CD4-positive, alpha-beta T cell treated with Interferon alpha-2 for 1 hour (primary cell): ENCODE data around the gene NEURL1.
"Not testable (repeated sequence)": the region's sequence is repeated elsewhere in the genome, so short reads cannot be mapped to it uniquely, and the experiment has no call there.

ENCODE experiments used
- DNase-seq, 2 donors: peaks; one replicate each; pipeline ENCODE4 v3.0.0-alpha.2; 2020 to 2022

Gene NEURL1

GRCh38 chr10:103463499-103463898, 30.0 kb upstream of the NEURL1 start:
- no peak for DNase-seq

DNA sequence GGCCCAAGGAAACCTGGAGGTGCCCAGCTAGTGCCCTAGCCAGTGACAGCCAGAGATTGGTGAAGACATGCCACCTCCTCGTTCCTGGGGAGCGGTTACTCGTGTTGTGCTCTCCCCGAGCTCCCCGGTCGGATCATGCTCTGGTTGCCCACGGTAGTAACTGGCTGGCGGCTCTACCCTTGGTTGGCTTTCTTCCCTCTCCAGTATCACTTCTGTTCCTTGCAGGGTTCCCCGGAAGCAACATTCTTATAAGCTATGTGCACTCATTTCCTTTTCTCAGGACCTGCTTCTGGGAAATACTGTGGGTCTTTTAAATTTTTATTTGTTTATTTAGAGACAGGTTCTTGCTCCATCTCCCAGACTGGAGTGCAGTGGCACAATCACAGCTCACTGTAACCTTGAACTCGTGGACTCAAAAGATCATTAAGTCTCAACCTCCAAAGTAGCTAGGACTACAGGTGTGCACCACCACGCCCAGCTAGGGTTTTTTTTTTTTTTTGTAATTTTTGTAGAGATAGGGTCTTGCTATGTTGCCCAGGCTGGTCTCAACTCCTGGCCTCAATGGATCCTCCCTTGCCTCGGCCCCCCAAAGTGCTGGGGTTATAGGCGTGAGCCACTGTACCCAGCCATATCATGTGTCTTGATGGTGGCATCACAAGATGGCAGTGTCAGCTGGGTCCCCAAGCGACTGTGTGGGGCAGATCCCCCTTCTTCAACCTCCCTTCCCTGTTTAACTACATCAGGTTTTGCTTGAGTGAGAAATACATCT, 27.9 kb upstream of the NEURL1 start:
- peak; percentile 11 to 30 for DNase-seq

GRCh38 chr10:103466734-103467133, 26.8 kb upstream of the NEURL1 start:
- no peak for DNase-seq

GRCh38 chr10:103467406-103467805, 26.1 kb upstream of the NEURL1 start:
- no peak for DNase-seq

- DNase-seq, result no peak
Measured at GRCh38 chr10:103469201-103469600, 24.3 kb upstream of the NEURL1 start.

- DNase-seq, result peak; percentile 72 to 82
Measured at GRCh38 chr10:103470761-103471653, 22.5 kb upstream of the NEURL1 start.

- DNase-seq, result no peak
Measured at GRCh38 chr10:103472005-103472404, 21.5 kb upstream of the NEURL1 start.

DNA sequence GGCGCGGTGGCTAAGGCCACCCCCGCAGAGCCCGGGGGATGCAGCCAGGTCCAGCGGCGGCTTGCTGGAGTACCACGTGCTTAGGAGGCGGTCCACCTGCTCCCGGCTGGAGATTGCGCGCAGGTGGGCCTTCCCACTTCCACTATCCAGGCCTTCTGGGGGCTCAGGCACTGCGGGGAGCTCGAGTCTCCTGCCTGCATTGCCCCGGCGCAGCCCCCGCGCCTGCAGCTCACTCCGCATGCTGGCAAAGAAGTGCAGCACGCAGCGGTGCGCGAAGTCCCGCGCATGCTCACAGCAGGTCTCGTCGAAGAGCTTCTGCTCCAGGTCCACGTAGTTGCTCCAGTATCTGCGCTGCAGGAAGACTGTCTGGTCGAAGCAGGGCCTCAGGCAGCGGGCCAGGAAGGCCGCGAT, 20.2 kb upstream of the NEURL1 start:
- DNase-seq, result no peak

GRCh38 chr10:103474077-103474476, 19.4 kb upstream of the NEURL1 start:
- no peak for DNase-seq

- DNase-seq, result no peak
Measured at GRCh38 chr10:103475437-103475836, 18.1 kb upstream of the NEURL1 start.

DNA sequence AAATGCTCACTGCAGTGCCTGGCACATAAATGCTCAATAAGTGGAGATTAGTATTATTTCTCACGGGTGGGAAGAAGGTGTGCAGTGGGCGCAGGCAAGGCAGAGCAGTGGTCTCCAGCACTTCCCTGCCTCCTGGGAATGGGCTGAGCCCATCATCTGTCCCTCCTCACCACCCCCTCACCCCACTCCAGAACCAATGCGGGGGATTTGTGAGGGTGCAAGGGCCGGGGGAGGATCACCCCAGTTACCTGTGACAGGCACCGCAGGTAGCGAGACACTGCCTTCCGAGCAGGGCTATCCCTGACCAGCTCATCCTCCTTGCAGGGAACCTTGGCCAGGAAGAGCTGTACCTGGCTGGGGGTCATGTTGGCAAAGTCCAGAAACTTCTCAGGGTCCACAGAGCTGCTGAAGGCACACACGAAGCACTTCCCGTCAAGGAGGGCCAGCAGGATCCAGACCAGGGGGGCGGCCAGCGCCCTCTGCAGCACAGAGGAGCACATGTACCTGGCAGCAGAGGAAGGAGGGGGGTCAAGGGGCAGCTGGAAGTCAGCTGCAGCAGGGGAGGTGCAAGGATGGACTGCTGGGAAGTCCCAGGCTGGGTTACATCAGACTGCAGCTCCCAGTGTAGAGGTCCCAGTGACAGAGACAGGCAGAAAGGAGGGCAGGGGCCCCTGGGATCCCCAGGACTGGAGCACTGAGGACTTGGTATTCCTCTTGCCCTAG, 17.3 kb upstream of the NEURL1 start:
- DNase-seq, result peak in 1 of 2 donors; percentile 26

DNA sequence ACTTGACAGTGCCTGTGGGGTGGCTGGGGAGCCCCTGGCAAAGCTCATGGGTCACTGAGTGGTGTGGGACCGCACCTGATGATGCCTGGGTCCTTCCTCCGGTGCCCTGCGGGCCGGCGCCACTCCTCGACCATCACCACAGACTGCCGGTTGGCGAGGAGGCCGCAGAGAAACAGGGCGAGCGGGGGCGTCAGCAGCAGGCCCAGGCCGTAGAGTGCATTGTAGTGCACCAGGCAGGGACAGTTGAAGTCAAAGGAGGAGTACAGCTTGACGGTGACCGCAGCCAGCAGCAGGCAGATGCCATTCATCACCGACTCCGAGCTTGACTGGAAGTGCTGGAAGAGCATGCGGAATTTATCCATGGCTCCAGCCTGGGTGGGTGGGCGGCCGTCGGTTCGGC, 14.8 kb upstream of the NEURL1 start:
- no peak for DNase-seq

GRCh38 chr10:103479135-103479534, 14.4 kb upstream of the NEURL1 start, which contains the start of gene CALHM3:
TSS of gene CALHM3 (minus strand) at chr10:103479240. CDS start at chr10:103479032, 208 bp downstream.
- DNase-seq, result no peak

DNA sequence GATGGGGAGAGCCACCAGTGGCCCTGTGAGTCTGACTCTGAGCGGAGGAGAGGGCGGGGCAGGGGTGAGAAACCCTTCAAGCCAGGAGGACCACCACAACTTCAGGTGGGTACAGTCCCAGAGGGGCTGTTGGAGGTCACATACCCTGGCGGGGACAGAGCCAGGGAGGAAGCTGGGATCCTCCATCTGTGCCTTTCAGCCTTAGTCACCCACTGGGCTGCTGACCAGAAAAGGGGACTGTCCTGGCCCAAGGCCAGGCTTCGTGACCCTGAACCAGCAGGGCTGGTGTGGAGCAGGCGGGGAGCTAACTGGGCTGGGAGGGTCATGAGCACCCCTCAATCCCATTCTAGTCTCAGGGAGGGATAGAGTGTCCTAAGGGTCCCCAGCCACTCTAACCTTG, 13.0 kb upstream of the NEURL1 start:
- DNase-seq, result no peak

GRCh38 chr10:103481974-103482531, 11.5 kb upstream of the NEURL1 start:
- peak; percentile 46 to 82 for DNase-seq

GRCh38 chr10:103486635-103487409, 6.7 kb upstream of the NEURL1 start:
- DNase-seq, result not testable (repeated sequence)

DNA sequence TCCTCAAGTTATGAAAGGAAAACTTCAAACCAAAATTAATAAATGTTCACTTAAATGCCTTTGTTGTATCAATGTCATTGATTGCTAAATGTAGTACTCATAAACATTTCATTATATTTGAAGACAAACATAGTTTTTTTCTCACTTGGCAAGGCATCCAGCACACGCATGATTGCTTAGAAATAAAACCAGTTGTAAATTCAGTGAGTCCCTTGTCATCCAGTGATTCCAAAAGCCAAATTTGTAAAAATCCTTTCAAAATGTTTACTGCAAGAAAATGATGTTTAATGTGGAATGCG, 6.1 kb upstream of the NEURL1 start:
- no peak for DNase-seq

DNA sequence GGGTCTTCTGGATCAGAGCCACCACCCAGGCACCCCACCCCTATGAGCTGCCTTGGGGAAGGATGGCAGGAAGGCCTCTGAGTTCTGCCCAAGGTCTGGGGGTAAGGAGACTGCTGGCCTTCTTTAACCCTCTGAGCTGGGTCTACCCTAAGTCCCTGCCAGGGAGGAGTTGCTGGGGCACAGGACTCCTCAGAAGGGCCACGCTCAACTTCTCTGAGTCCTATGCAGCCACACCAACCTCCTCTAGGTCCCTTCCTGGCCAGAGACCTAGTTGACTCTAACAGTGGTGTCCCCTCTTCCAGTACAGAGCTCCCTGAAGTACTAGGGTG, 2.6 kb upstream of the NEURL1 start:
- DNase-seq, result no peak

- DNase-seq, result no peak
Measured at GRCh38 chr10:103491729-103492364, 1.7 kb upstream of the NEURL1 start.

DNA sequence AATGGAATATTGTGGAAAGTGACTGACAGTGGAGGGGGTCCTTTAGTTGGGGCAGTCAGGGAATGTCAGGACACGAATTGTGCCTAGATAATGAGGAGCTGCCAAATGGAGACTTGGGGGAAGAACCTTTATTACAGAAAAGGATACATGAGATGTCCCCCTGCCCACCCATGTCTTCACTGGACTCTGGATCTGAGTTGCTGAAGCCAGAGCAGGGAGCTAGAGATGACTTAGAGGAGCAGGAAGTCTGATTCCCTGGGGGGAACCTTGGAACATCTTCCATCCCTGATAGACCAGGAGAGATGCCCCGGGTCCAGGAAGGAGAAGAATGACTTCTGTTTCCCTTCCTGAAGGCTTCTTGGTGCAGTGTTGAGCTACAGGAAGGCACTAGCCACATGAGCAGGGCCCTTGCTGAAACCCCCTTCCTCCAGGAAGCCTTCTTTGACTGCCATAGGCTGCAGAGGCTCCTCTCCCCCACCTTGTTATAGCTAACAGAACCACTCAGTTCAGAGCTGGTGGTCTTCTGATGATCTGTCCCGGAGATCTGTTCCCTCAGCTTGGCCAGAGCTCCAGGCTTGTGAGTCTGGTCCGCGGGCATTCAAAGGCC, 747 bp upstream of the NEURL1 start:
- DNase-seq, result no peak
